HG02763 (cell line): ENCODE measurements around the gene RFC2.
"Not testable (repeated sequence)": the region's sequence is repeated elsewhere in the genome, so short reads cannot be mapped to it uniquely, and the experiment has no call there.

Experiments
- ATAC-seq: cut with Tn5 transposase; IDR thresholded peaks from one replicate; pipeline ENCODE4 v1.9.1; 2021; ENCODE audit warnings: mild to moderate bottlenecking, moderate library complexity; ENCODE audit not compliant: unreplicated experiment

RFC2 gene

GRCh38 chr7:74220229-74220628 lies 34.0 kb downstream of the RFC2 start:
- no peak for ATAC-seq

- ATAC-seq = no peak
Measured at GRCh38 chr7:74219416-74219815, 34.8 kb downstream of the RFC2 start.

- no peak for ATAC-seq
Measured at GRCh38 chr7:74218343-74218698, 35.9 kb downstream of the RFC2 start.

- ATAC-seq = peak; percentile 40
Measured at GRCh38 chr7:74217455-74218342, 36.5 kb downstream of the RFC2 start.

- ATAC-seq = no peak
Measured at GRCh38 chr7:74216361-74216761, 37.8 kb downstream of the RFC2 start.

- ATAC-seq = no peak
Measured at GRCh38 chr7:74215921-74216320, 38.3 kb downstream of the RFC2 start.

GRCh38 chr7:74214816-74215630 lies 39.2 kb downstream of the RFC2 start:
- ATAC-seq = no peak

- ATAC-seq = no peak
Measured at GRCh38 chr7:74212661-74213060, 41.5 kb downstream of the RFC2 start.

GRCh38 chr7:74208241-74208640 lies 46.0 kb downstream of the RFC2 start:
- not testable (repeated sequence) for ATAC-seq

- ATAC-seq = no peak
Measured at GRCh38 chr7:74207586-74207985, 46.6 kb downstream of the RFC2 start.

- ATAC-seq = no peak
Measured at GRCh38 chr7:74206589-74207120, 47.5 kb downstream of the RFC2 start.

GRCh38 chr7:74206052-74206451 lies 48.1 kb downstream of the RFC2 start:
- ATAC-seq = not testable (repeated sequence)

GRCh38 chr7:74203956-74204618 lies 50.1 kb downstream of the RFC2 start:
- no peak for ATAC-seq

GRCh38 chr7:74202841-74203556 lies 51.2 kb downstream of the RFC2 start:
- no peak for ATAC-seq

- no peak for ATAC-seq
Measured at GRCh38 chr7:74199551-74200355, 54.4 kb downstream of the RFC2 start.

- no peak for ATAC-seq
Measured at GRCh38 chr7:74197449-74198124, 56.6 kb downstream of the RFC2 start.

- ATAC-seq = not testable (repeated sequence)
Measured at GRCh38 chr7:74195968-74196654, 58.1 kb downstream of the RFC2 start.

GRCh38 chr7:74195139-74195860 lies 58.9 kb downstream of the RFC2 start:
- not testable (repeated sequence) for ATAC-seq
